ENCODE results near the gene RAP1B. TPM values are rescaled to one million over a fixed set of nuclear protein-coding genes. Genes with fewer than 3 reads are reported as not detected.

Gene RAP1B
- total RNA-seq, 2 donors from 2014 or later, result 100 to 102 TPM

DNA sequence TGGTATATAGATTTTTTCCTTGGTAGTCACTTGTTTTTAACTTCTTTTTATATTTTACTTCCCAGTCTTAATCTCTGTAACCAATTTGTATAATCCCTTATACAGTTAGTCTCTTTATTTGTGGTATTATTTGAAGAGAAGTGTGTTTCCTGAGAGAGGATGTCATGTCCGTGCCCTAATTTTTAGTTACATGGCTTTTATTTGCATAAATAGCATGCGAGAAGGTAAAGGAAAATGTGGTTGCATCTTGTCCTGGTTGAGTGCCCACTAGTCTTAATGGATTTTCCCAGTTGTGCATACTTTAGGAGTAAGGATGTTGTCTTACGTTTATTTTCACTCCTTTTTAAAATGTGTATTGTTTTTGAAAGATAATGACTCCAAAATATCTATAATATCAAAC, 27.5 kb downstream of the RAP1B start:
- Histone ChIP-seq H3K27ac (ENCODE audit: low read depth, low read length) (no peak overlapping the region), H3K9ac (ENCODE audit: extremely low read depth, low read length, poor library complexity, severe bottlenecking) (no peak overlapping the region), H3K27me3 (ENCODE audit: control insufficient read depth, insufficient read depth, low read length, poor library complexity, severe bottlenecking) (no peaks in the 10 kb centered on the region), H3K4me3 (ENCODE audit: low read length) (no peak overlapping the region), H3K9me3 (ENCODE audit: control insufficient read depth, low read length) (no peaks in the 10 kb centered on the region), H3K4me1 (ENCODE audit: control insufficient read depth, insufficient read depth, low read length) (no peaks in the 10 kb centered on the region), H3K36me3 (ENCODE audit: control insufficient read depth, insufficient read depth, low read length) (peaks cover 20% of the 10 kb centered on the region)
- Mint-ChIP-seq H3K4me1 (no peaks in the 10 kb centered on the region), H3K4me3 (no peak overlapping the region), H3K27me3 (ENCODE audit: insufficient read depth) (no peaks in the 10 kb centered on the region), H3K27ac (no peak overlapping the region), H3K36me3 (ENCODE audit: low read depth) (peaks cover 12% of the 10 kb centered on the region), H3K9me3 (no peaks in the 10 kb centered on the region)
- TF ChIP-seq, protein P1, sequence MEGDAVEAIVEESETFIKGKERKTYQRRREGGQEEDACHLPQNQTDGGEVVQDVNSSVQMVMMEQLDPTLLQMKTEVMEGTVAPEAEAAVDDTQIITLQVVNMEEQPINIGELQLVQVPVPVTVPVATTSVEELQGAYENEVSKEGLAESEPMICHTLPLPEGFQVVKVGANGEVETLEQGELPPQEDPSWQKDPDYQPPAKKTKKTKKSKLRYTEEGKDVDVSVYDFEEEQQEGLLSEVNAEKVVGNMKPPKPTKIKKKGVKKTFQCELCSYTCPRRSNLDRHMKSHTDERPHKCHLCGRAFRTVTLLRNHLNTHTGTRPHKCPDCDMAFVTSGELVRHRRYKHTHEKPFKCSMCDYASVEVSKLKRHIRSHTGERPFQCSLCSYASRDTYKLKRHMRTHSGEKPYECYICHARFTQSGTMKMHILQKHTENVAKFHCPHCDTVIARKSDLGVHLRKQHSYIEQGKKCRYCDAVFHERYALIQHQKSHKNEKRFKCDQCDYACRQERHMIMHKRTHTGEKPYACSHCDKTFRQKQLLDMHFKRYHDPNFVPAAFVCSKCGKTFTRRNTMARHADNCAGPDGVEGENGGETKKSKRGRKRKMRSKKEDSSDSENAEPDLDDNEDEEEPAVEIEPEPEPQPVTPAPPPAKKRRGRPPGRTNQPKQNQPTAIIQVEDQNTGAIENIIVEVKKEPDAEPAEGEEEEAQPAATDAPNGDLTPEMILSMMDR (conservative IDR thresholded peaks at IDR 0.05), result no peak
- WGBS, 2 experiments (ENCODE audit: insufficient coverage in 1 of 2, insufficient read length in 1 of 2), result 94 to 98% methylated on average over 2 of the region's 3 CpGs
- DNase-seq, result no peak

DNA sequence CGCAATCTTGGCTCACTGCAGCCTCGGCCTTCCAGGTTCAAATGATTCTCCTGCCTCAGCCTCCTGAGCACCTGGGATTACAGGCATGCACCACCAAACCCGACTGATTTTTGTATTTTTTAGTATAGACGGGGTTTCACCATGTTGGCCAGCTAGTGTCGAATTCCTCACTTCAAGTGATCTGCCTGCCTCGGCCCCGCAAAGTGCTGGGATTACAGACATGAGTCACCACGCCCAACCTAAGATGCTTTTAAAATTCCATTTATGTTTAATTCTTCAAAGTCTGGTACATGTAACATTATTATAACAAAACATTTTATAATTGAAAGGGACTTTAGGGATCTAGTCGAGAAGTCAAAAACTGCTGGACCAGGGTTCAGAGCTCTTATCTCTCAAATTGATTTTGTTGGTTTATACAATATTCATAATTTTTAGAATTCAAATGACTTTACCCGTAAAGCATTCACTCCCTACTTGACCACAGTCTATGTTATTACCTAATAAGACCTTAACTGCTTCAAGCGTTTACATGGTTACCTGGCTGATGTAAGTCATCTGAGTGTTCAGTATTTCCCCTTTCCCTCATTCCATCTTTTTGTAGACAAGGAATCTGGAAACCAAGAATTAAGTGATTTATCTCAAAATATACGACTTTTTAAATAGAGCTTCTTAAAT, 28.2 kb downstream of the RAP1B start:
- no peak overlapping the region for H3K27ac ChIP-seq (ENCODE audit: low read depth, low read length)
- H3K4me1 ChIP-seq (ENCODE audit: control insufficient read depth, insufficient read depth, low read length), result no peaks in the 10 kb centered on the region
- WGBS, 2 experiments (ENCODE audit: insufficient coverage in 1 of 2, insufficient read length in 1 of 2), result 93% methylated on average over 7 to 12 of the region's 12 CpGs
- H3K27ac Mint-ChIP-seq, result no peak overlapping the region
- H3K36me3 ChIP-seq (ENCODE audit: control insufficient read depth, insufficient read depth, low read length), result peaks cover 21% of the 10 kb centered on the region
- TF ChIP-seq, protein P1 (conservative IDR thresholded peaks at IDR 0.05), result no peak
- H3K27me3 Mint-ChIP-seq (ENCODE audit: insufficient read depth), result no peaks in the 10 kb centered on the region
- H3K9me3 ChIP-seq (ENCODE audit: control insufficient read depth, low read length), result no peaks in the 10 kb centered on the region
- H3K27me3 ChIP-seq (ENCODE audit: control insufficient read depth, insufficient read depth, low read length, poor library complexity, severe bottlenecking), result no peaks in the 10 kb centered on the region
- H3K4me3 ChIP-seq (ENCODE audit: low read length), result no peak overlapping the region
- H3K36me3 Mint-ChIP-seq (ENCODE audit: low read depth), result peaks cover 13% of the 10 kb centered on the region
- no peak for DNase-seq
- H3K9me3 Mint-ChIP-seq, result no peaks in the 10 kb centered on the region
- H3K4me3 Mint-ChIP-seq, result no peak overlapping the region
- no peaks in the 10 kb centered on the region for H3K4me1 Mint-ChIP-seq
- H3K9ac ChIP-seq (ENCODE audit: extremely low read depth, low read length, poor library complexity, severe bottlenecking), result no peak overlapping the region

DNA sequence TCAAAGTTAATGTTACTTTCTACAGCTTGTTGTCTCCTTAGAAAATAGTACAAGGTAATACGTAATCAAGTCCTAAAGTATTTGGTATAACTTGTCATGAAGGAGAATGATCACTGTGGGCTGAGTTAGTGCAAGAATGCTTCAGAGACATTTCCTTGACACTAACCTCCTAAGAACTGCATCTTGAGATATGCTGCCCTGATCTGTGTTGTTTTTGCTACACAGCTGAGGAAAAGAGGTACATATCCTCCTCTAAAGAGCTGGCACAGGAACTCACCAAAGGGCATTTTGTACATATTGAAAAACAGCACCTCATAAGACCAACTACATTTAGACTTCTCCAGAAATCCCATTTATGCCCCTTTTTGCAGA, 28.7 kb downstream of the RAP1B start:
- Mint-ChIP-seq H3K27me3 (ENCODE audit: insufficient read depth) (no peaks in the 10 kb centered on the region), H3K27ac (no peak overlapping the region), H3K4me3 (no peak overlapping the region), H3K9me3 (no peaks in the 10 kb centered on the region), H3K36me3 (ENCODE audit: low read depth) (peaks cover 15% of the 10 kb centered on the region), H3K4me1 (no peaks in the 10 kb centered on the region)
- Histone ChIP-seq H3K27ac (ENCODE audit: low read depth, low read length) (no peak overlapping the region), H3K27me3 (ENCODE audit: control insufficient read depth, insufficient read depth, low read length, poor library complexity, severe bottlenecking) (no peaks in the 10 kb centered on the region), H3K9me3 (ENCODE audit: control insufficient read depth, low read length) (no peaks in the 10 kb centered on the region), H3K4me1 (ENCODE audit: control insufficient read depth, insufficient read depth, low read length) (no peaks in the 10 kb centered on the region), H3K4me3 (ENCODE audit: low read length) (no peak overlapping the region), H3K9ac (ENCODE audit: extremely low read depth, low read length, poor library complexity, severe bottlenecking) (no peak overlapping the region), H3K36me3 (ENCODE audit: control insufficient read depth, insufficient read depth, low read length) (peaks cover 24% of the 10 kb centered on the region)
- DNase-seq, result no peak
- 100% methylated on average over 1 of the region's 1 CpG for WGBS, 2 experiments (ENCODE audit: insufficient coverage in 1 of 2, insufficient read length in 1 of 2)
- TF ChIP-seq, protein P1 (conservative IDR thresholded peaks at IDR 0.05), result no peak
